Hepatic stellate cell (primary cell): ENCODE measurements around the gene ZSWIM3.
A peak's percentile ranks its signal among the peaks of the same experiment; 100 is the strongest.
"Not testable (repeated sequence)": the region's sequence is repeated elsewhere in the genome, so short reads cannot be mapped to it uniquely, and the experiment has no call there.

ENCODE experiments used
- DNase-seq: peaks from one replicate; pipeline ENCODE4 v3.0.0; 2011; ENCODE audit warnings: low spot score

Gene ZSWIM3

GRCh38 chr20:45861221-45862075 lies 4.0 kb downstream of the ZSWIM3 start:
- no peak for DNase-seq

GRCh38 chr20:45863543-45864470 lies 6.4 kb downstream of the ZSWIM3 start:
- no peak for DNase-seq

- DNase-seq = no peak
Observed at GRCh38 chr20:45866454-45866853, 9.0 kb downstream of the ZSWIM3 start.

GRCh38 chr20:45867136-45867818 lies 9.9 kb downstream of the ZSWIM3 start:
- no peak for DNase-seq

GRCh38 chr20:45867819-45868176 lies 10.4 kb downstream of the ZSWIM3 start:
- DNase-seq = peak; percentile 65

GRCh38 chr20:45872626-45873025 lies 15.2 kb downstream of the ZSWIM3 start:
- DNase-seq = no peak

- no peak for DNase-seq
Observed at GRCh38 chr20:45873409-45874103, 16.1 kb downstream of the ZSWIM3 start.

- not testable (repeated sequence) for DNase-seq
Observed at GRCh38 chr20:45874104-45874481, 16.7 kb downstream of the ZSWIM3 start.

- no peak for DNase-seq
Observed at GRCh38 chr20:45874576-45874975, 17.2 kb downstream of the ZSWIM3 start.

- no peak for DNase-seq
Observed at GRCh38 chr20:45878076-45878761, 20.8 kb downstream of the ZSWIM3 start.

- peak; percentile 100 for DNase-seq
Observed at GRCh38 chr20:45880988-45881788, 23.8 kb downstream of the ZSWIM3 start, which contains the start of gene ZSWIM1. Gene ZSWIM1, plus strand, starts transcription at chr20:45881227. Its CDS starts 1,366 bp downstream, at chr20:45882593.

- no peak for DNase-seq
Observed at GRCh38 chr20:45882469-45883099, 25.2 kb downstream of the ZSWIM3 start.

- no peak for DNase-seq
Observed at GRCh38 chr20:45883100-45883469, 25.7 kb downstream of the ZSWIM3 start.

- no peak for DNase-seq
Observed at GRCh38 chr20:45886590-45887345, 29.4 kb downstream of the ZSWIM3 start.

- DNase-seq = no peak
Observed at GRCh38 chr20:45887346-45887715, 29.9 kb downstream of the ZSWIM3 start, which contains the start of gene SPATA25. Gene SPATA25, minus strand, starts transcription at chr20:45887622. Its CDS starts 32 bp downstream, at chr20:45887590.

- DNase-seq = no peak
Observed at GRCh38 chr20:45888681-45889080, 31.3 kb downstream of the ZSWIM3 start.

- peak; percentile 91 for DNase-seq
Observed at GRCh38 chr20:45890077-45890984, 32.9 kb downstream of the ZSWIM3 start.
